ENCODE data around the gene IRF8. TPM values are rescaled to one million over a fixed set of nuclear protein-coding genes. Genes with fewer than 3 reads are reported as not detected.
A peak's percentile ranks its signal among the peaks of the same experiment; 100 is the strongest.
"Not testable (repeated sequence)": the region's sequence is repeated elsewhere in the genome, so short reads cannot be mapped to it uniquely, and the experiment has no call there.

The IRF8 gene
- total RNA-seq, 1 donor from 2014 or later: 29.6 TPM

GRCh38 chr16:85894266-85894665 lies 4.7 kb upstream of the IRF8 start:
- no peak for DNase-seq (ENCODE audit: low spot score)

- no peak for DNase-seq (ENCODE audit: low spot score)
Measured at GRCh38 chr16:85897382-85897781, 1.6 kb upstream of the IRF8 start.

- no peak for DNase-seq (ENCODE audit: low spot score)
Measured at GRCh38 chr16:85899444-85899843, 482 bp downstream of the IRF8 start.

- DNase-seq (ENCODE audit: low spot score): no peak
Measured at GRCh38 chr16:85900027-85900792, 1.2 kb downstream of the IRF8 start.

GRCh38 chr16:85901110-85901509 lies 2.1 kb downstream of the IRF8 start:
- DNase-seq (ENCODE audit: low spot score): no peak

GRCh38 chr16:85901773-85902365 lies 2.9 kb downstream of the IRF8 start:
- DNase-seq (ENCODE audit: low spot score): no peak

- DNase-seq (ENCODE audit: low spot score): no peak
Measured at GRCh38 chr16:85902366-85903155, 3.6 kb downstream of the IRF8 start.

- no peak for DNase-seq (ENCODE audit: low spot score)
Measured at GRCh38 chr16:85903559-85903958, 4.6 kb downstream of the IRF8 start.

GRCh38 chr16:85905110-85906095 lies 6.4 kb downstream of the IRF8 start:
- no peak for DNase-seq (ENCODE audit: low spot score)

- no peak for DNase-seq (ENCODE audit: low spot score)
Measured at GRCh38 chr16:85906349-85906748, 7.4 kb downstream of the IRF8 start.

GRCh38 chr16:85907231-85907630 lies 8.3 kb downstream of the IRF8 start:
- not testable (repeated sequence) for DNase-seq (ENCODE audit: low spot score)

- DNase-seq (ENCODE audit: low spot score): no peak
Measured at GRCh38 chr16:85908444-85908843, 9.5 kb downstream of the IRF8 start.

- DNase-seq (ENCODE audit: low spot score): no peak
Measured at GRCh38 chr16:85908889-85909589, 10.1 kb downstream of the IRF8 start.

GRCh38 chr16:85909932-85910853 lies 11.2 kb downstream of the IRF8 start:
- DNase-seq (ENCODE audit: low spot score): no peak

- no peak for DNase-seq (ENCODE audit: low spot score)
Measured at GRCh38 chr16:85910854-85911247, 11.9 kb downstream of the IRF8 start.

- DNase-seq (ENCODE audit: low spot score): no peak
Measured at GRCh38 chr16:85911251-85911930, 12.4 kb downstream of the IRF8 start.

- DNase-seq (ENCODE audit: low spot score): peak; percentile 65
Measured at GRCh38 chr16:85912211-85912974, 13.4 kb downstream of the IRF8 start.

GRCh38 chr16:85913141-85913601 lies 14.2 kb downstream of the IRF8 start:
- no peak for DNase-seq (ENCODE audit: low spot score)
